ENCODE results near the gene ZBED5.

ZBED5 gene

GRCh38 chr11:10818594-10818993 lies 39.3 kb downstream of the ZBED5 start:
- Histone ChIP-seq H3K4me3 (ENCODE audit: low read depth, low read length) (no peak overlapping the region), H3K36me3 (no peaks in the 10 kb centered on the region), H3K4me1 (no peaks in the 10 kb centered on the region), H3K27me3 (no peaks in the 10 kb centered on the region), H3K9me3 (no peaks in the 10 kb centered on the region)
- TF ChIP-seq, protein P1, sequence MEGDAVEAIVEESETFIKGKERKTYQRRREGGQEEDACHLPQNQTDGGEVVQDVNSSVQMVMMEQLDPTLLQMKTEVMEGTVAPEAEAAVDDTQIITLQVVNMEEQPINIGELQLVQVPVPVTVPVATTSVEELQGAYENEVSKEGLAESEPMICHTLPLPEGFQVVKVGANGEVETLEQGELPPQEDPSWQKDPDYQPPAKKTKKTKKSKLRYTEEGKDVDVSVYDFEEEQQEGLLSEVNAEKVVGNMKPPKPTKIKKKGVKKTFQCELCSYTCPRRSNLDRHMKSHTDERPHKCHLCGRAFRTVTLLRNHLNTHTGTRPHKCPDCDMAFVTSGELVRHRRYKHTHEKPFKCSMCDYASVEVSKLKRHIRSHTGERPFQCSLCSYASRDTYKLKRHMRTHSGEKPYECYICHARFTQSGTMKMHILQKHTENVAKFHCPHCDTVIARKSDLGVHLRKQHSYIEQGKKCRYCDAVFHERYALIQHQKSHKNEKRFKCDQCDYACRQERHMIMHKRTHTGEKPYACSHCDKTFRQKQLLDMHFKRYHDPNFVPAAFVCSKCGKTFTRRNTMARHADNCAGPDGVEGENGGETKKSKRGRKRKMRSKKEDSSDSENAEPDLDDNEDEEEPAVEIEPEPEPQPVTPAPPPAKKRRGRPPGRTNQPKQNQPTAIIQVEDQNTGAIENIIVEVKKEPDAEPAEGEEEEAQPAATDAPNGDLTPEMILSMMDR (IDR thresholded peaks at IDR 0.05; ENCODE audit: low read depth, low read length) = no peak
- no peak for DNase-seq

DNA sequence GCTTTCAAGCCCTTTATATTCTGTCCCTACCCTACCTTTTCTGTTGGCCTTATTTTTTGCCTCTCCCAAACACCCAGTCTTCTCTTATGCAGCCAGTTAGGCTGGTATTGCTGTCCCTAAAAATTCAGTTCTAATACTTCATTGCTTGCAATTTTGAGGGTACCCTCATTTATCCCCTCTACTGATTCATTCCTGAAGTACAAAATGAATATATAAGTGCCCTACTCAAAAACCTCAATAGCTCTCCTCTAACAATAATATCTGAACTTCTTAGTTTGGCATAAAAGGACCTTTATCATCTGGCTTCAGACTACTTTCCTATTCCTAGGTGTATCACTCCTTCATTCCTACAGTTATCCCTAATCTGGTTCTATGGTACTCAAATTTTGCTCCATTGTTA lies 43.9 kb downstream of the ZBED5 start:
- Histone ChIP-seq H3K36me3 (no peaks in the 10 kb centered on the region), H3K4me1 (no peaks in the 10 kb centered on the region), H3K9me3 (no peaks in the 10 kb centered on the region), H3K4me3 (ENCODE audit: low read depth, low read length) (no peak overlapping the region), H3K27me3 (no peaks in the 10 kb centered on the region)
- TF ChIP-seq, protein P1 (IDR thresholded peaks at IDR 0.05; ENCODE audit: low read depth, low read length) = no peak
- no peak for DNase-seq

DNA sequence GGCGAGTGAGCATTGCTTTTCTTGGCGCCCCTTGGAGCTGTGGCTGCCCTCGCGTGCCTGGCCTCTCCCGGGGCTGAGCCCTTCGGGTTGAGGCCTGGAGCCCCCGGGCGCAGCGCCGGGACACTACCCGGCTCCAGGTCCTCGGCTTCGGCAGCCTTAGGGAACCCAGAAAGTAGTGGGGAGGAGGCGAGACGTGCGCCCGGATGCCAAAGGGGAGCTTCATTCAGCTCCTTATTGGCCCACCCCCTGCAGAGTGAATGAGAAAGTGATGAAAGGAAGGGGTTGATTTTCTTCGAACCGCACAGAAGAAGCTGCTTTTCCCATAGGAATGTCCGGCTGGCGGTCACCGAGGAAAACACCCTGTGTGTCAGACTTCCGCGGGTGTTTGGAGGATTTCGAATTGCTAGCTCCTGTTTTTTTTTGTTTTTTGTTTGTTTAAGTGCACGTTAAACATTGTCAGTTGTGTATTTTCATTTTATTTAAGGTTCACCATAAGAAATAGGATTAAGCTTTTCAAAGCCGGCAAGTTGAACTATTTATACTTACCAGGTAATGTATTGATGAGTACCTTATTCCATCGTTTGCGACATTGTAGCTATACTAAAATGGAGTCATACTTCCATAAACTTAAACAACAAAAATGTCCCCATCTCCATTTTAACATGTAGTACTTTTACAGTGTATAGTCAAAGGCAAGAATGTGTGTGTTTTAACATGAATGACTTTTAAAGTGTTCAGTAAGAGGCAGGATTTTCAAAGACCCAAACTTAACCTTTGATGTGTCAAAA lies 48.3 kb downstream of the ZBED5 start:
- Histone ChIP-seq H3K27me3 (no peaks in the 10 kb centered on the region), H3K9me3 (no peaks in the 10 kb centered on the region), H3K4me1 (no peaks in the 10 kb centered on the region), H3K4me3 (ENCODE audit: low read depth, low read length) (peak overlapping the region; percentile 70), H3K36me3 (peaks cover 37% of the 10 kb centered on the region)
- no peak for DNase-seq
- TF ChIP-seq, protein P1 (IDR thresholded peaks at IDR 0.05; ENCODE audit: low read depth, low read length) = no peak

DNA sequence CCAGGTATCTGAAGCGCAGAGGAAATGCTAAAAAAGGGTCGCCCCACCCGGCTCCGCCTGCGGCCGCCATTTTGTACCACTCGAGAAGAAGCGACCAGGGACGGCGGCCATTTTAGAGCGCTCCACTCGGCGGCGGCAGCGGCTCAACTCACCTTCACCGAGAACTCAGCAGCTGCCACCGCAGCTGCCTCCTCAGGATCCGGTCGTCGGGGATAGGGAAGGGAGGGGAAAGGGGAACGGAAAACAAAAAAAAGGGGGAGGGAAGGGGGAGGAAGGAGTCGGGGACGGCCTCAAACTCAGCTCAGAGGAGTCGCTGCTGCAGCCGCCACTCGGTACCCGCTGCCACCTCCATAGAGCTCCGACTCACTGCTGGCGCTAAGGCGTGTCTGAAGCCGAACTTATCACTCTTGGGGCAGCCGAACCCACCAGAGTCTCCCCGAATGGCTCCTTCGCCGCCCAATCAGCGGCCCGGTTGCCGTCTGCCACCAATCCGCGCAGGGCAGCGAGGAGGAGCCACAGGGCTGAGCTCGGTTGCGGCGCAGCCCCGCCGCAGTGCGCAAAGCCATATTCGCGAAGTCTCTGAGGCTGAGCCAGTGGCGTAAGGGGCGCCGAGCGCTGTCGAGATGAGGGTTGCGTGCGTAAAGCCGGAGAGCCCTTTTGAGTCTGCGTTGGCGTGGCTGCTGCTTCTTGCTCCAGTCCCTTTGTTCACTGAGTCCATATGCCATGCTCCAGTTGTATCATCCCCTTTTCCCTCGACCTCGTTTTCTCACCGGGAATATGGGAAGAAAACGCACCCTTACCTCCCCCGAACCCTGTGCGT lies 49.1 kb downstream of the ZBED5 start, which contains the start of gene EIF4G2:
TSS of gene EIF4G2 (minus strand) at position 374 of the 820 bp plus-strand sequence.
- H3K36me3 ChIP-seq = peaks cover 45% of the 10 kb centered on the region
- TF ChIP-seq, protein P1 (IDR thresholded peaks at IDR 0.05; ENCODE audit: low read depth, low read length) = no peak
- no peaks in the 10 kb centered on the region for H3K27me3 ChIP-seq
- peak within 1 kb of the TSS; percentile 87 for H3K4me3 ChIP-seq (ENCODE audit: low read depth, low read length)
- no peaks in the 10 kb centered on the region for H3K9me3 ChIP-seq
- H3K4me1 ChIP-seq = no peaks in the 10 kb centered on the region
- peak; percentile 93 for DNase-seq

GRCh38 chr11:10808235-10808552 lies 49.7 kb downstream of the ZBED5 start:
- no peak for DNase-seq
- H3K36me3 ChIP-seq = peaks cover 51% of the 10 kb centered on the region
- H3K27me3 ChIP-seq = no peaks in the 10 kb centered on the region
- H3K4me3 ChIP-seq (ENCODE audit: low read depth, low read length) = peak overlapping the region; percentile 87
- no peaks in the 10 kb centered on the region for H3K9me3 ChIP-seq
- no peaks in the 10 kb centered on the region for H3K4me1 ChIP-seq
- TF ChIP-seq, protein P1 (IDR thresholded peaks at IDR 0.05; ENCODE audit: low read depth, low read length) = no peak

Measured in BE2C (cell line).